Mesenchymal stem cell (in vitro differentiated cells and primary cell): ENCODE results near the gene MRTFA.

Experiments used
- DNase-seq: peaks from one replicate; pipeline ENCODE4 v3.0.0-alpha.2; 2013
- H2AFZ ChIP-seq: one replicate; pipeline ENCODE4 v1.6.1; 2013; ENCODE audit warnings: low read depth, mild to moderate bottlenecking, control low read depth, inconsistent platforms, low read length, moderate library complexity
- H2AK5ac ChIP-seq: 2 replicates; pipeline ENCODE4 v1.6.1; 2013; ENCODE audit warnings: low read length, moderate library complexity, mild to moderate bottlenecking, inconsistent platforms; ENCODE audit not compliant: severe bottlenecking
- H2BK120ac ChIP-seq: one replicate; pipeline ENCODE4 v1.6.1; 2013; ENCODE audit warnings: low read depth, mild to moderate bottlenecking, inconsistent platforms, low read length, moderate library complexity
- H2BK12ac ChIP-seq, 2 experiments: one replicate each; pipeline ENCODE4 v1.6.1; 2013; ENCODE audit warnings: inconsistent platforms in 2 of 2, low read length in 2 of 2, mild to moderate bottlenecking in 2 of 2, moderate library complexity in 2 of 2, control low read depth in 1 of 2
- H2BK15ac ChIP-seq: one replicate; pipeline ENCODE4 v1.6.1; 2013; ENCODE audit warnings: mild to moderate bottlenecking, low read depth, inconsistent platforms; ENCODE audit not compliant: poor library complexity, severe bottlenecking
- H2BK5ac ChIP-seq: 2 replicates; pipeline ENCODE4 v1.6.1; 2013; ENCODE audit warnings: low read depth, mild to moderate bottlenecking, low read length, control low read depth, inconsistent platforms; ENCODE audit not compliant: poor library complexity, severe bottlenecking
- H3K14ac ChIP-seq, 2 experiments: one replicate each; pipeline ENCODE4 v1.6.1; 2013; ENCODE audit warnings: inconsistent platforms in 2 of 2, low read length in 2 of 2, control low read depth in 1 of 2, mild to moderate bottlenecking in 1 of 2, moderate library complexity in 1 of 2
- H3K18ac ChIP-seq, 2 experiments: one replicate each; pipeline ENCODE4 v1.6.1; 2013; ENCODE audit warnings: inconsistent platforms in 2 of 2, low read length in 2 of 2, control low read depth in 1 of 2, low read depth in 1 of 2, mild to moderate bottlenecking in 1 of 2
- H3K23ac ChIP-seq, 2 experiments: one replicate each; pipeline ENCODE4 v1.6.1; 2013; ENCODE audit warnings: inconsistent platforms in 2 of 2, low read length in 2 of 2, mild to moderate bottlenecking in 2 of 2, moderate library complexity in 2 of 2, control low read depth in 1 of 2
- H3K27ac ChIP-seq: 2 replicates; pipeline ENCODE4 v1.5.1; 2013; ENCODE audit warnings: mild to moderate bottlenecking, moderate library complexity, low read length, control low read depth, inconsistent platforms; ENCODE audit not compliant: poor library complexity, severe bottlenecking
- H3K27me3 ChIP-seq, 2 experiments: 2 replicates each; pipeline versions ENCODE4 v1.6.1 to v1.7.0; 2013; ENCODE audit warnings: low read length in 2 of 2, mild to moderate bottlenecking in 2 of 2, moderate library complexity in 2 of 2, control low read depth in 1 of 2, inconsistent platforms in 1 of 2; ENCODE audit not compliant: control insufficient read depth in 1 of 2, insufficient read depth in 1 of 2
- H3K36me3 ChIP-seq, 2 experiments: 2 replicates each; pipeline versions ENCODE4 v1.6.1 to v1.7.0; 2013; ENCODE audit warnings: low read length in 2 of 2, control low read depth in 1 of 2, inconsistent platforms in 1 of 2, low read depth in 1 of 2, mild to moderate bottlenecking in 1 of 2; ENCODE audit not compliant: insufficient read depth in 2 of 2, control insufficient read depth in 1 of 2
- H3K4ac ChIP-seq, 2 experiments: one replicate each; pipeline ENCODE4 v1.6.1; 2013; ENCODE audit warnings: inconsistent platforms in 2 of 2, low read length in 2 of 2, mild to moderate bottlenecking in 2 of 2, moderate library complexity in 2 of 2, control low read depth in 1 of 2, low read depth in 1 of 2
- H3K4me1 ChIP-seq: 2 replicates; pipeline ENCODE4 v1.6.1; 2013; ENCODE audit warnings: low read depth, low read length, control low read depth; ENCODE audit not compliant: control insufficient read depth, insufficient read depth
- H3K4me2 ChIP-seq: 2 replicates; pipeline ENCODE4 v1.6.1; 2013; ENCODE audit warnings: low read length, mild to moderate bottlenecking, inconsistent platforms; ENCODE audit not compliant: poor library complexity, severe bottlenecking
- H3K4me3 ChIP-seq, 2 experiments: 2 replicates each; pipeline versions ENCODE4 v1.5.1 to v1.7.0; 2013; ENCODE audit warnings: low read length in 2 of 2, mild to moderate bottlenecking in 2 of 2, control low read depth in 1 of 2, low read depth in 1 of 2; ENCODE audit not compliant: insufficient read depth in 1 of 2
- H3K79me1 ChIP-seq: replicated peaks from 2 replicates; pipeline ENCODE4 v1.6.1; 2013; ENCODE audit warnings: mild to moderate bottlenecking, control low read depth, low read length, inconsistent platforms; ENCODE audit not compliant: poor library complexity, severe bottlenecking
- H3K9ac ChIP-seq: 2 replicates; pipeline ENCODE4 v1.7.0; 2013; ENCODE audit warnings: mild to moderate bottlenecking, low read length, moderate library complexity
- H3K9me3 ChIP-seq: 2 replicates; pipeline ENCODE4 v1.7.0; 2013; ENCODE audit warnings: mild to moderate bottlenecking, low read length; ENCODE audit not compliant: control insufficient read depth
- H4K8ac ChIP-seq: one replicate; pipeline ENCODE4 v1.6.1; 2013; ENCODE audit warnings: inconsistent platforms, mild to moderate bottlenecking, low read length, moderate library complexity
- H4K91ac ChIP-seq: one replicate; pipeline ENCODE4 v1.6.1; 2013; ENCODE audit warnings: mild to moderate bottlenecking, low read length, inconsistent platforms
- WGBS: methylation state at CpG from one replicate; pipeline ENCODE4 v1.1.7; 2013; ENCODE audit warnings: mixed read lengths; 5-methylcytosine and 5-hydroxymethylcytosine counted together

MRTFA gene

GRCh38 chr22:40377931-40378330, 258.6 kb downstream of the MRTFA start:
- no peak overlapping the region for H3K14ac ChIP-seq
- no peak overlapping the region for H3K4ac ChIP-seq
- no peak overlapping the region for H2BK12ac ChIP-seq
- no peak overlapping the region for H2BK120ac ChIP-seq
- peaks cover 46% of the 10 kb centered on the region for H3K79me1 ChIP-seq
- H2AFZ ChIP-seq: no peak overlapping the region
- H4K8ac ChIP-seq: no peak overlapping the region
- no peak overlapping the region for H3K9ac ChIP-seq
- no peak overlapping the region for H3K4me3 ChIP-seq
- H3K27ac ChIP-seq: no peak overlapping the region
- 100% methylated on average over 2 of the region's 2 CpGs for WGBS
- H4K91ac ChIP-seq: no peak overlapping the region
- H3K36me3 ChIP-seq: peaks cover 0 to 15% of the 10 kb centered on the region in 2 experiments
- H3K9me3 ChIP-seq: no peaks in the 10 kb centered on the region
- H3K23ac ChIP-seq: no peak overlapping the region
- H3K18ac ChIP-seq: no peak overlapping the region
- DNase-seq: no peak
- no peak overlapping the region for H2AK5ac ChIP-seq
- H3K4me2 ChIP-seq: no peak overlapping the region
- H3K27me3 ChIP-seq: no peaks in the 10 kb centered on the region
- H2BK5ac ChIP-seq: no peak overlapping the region
- H3K4me1 ChIP-seq: peaks cover 1% of the 10 kb centered on the region
- H2BK15ac ChIP-seq: no peak overlapping the region

GRCh38 chr22:40376149-40376548, 260.4 kb downstream of the MRTFA start:
- no peak overlapping the region for H3K14ac ChIP-seq
- H2BK12ac ChIP-seq: no peak overlapping the region
- H3K4me2 ChIP-seq: no peak overlapping the region
- no peak overlapping the region for H2AK5ac ChIP-seq
- no peaks in the 10 kb centered on the region for H3K27me3 ChIP-seq
- no peak overlapping the region for H3K4ac ChIP-seq
- no peaks in the 10 kb centered on the region for H3K9me3 ChIP-seq
- no peak overlapping the region for H3K27ac ChIP-seq
- no peak overlapping the region for H2AFZ ChIP-seq
- H3K9ac ChIP-seq: no peak overlapping the region
- no peak overlapping the region for H3K4me3 ChIP-seq
- WGBS: 100% methylated on average over 4 of the region's 5 CpGs
- DNase-seq: no peak
- no peak overlapping the region for H3K18ac ChIP-seq
- peaks cover 0 to 11% of the 10 kb centered on the region in 2 experiments for H3K36me3 ChIP-seq
- H3K79me1 ChIP-seq: peaks cover 41% of the 10 kb centered on the region
- H3K23ac ChIP-seq: no peak overlapping the region
- no peak overlapping the region for H4K91ac ChIP-seq
- H2BK120ac ChIP-seq: no peak overlapping the region
- no peak overlapping the region for H4K8ac ChIP-seq
- H2BK5ac ChIP-seq: no peak overlapping the region
- H2BK15ac ChIP-seq: no peak overlapping the region
- H3K4me1 ChIP-seq: peaks cover 1% of the 10 kb centered on the region

DNA sequence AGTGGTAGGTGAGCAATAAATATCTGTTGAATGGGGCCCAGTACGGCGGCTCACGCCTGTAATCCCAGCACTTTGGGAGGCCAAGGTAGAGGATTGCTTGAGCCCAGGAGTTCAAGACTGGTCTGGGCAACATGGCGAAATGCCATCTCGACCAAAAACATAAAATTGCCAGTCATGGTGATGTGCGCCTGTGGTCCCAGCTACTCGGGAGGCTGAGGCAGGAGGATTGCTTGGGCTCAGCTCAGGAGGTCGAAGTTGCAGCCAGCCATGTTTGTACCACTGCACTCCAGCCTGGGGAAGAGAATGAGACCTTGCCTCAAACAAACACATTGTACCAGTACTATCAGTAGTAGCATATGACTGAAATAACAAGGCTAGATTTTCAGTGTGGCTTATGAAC, 262.0 kb downstream of the MRTFA start:
- H3K18ac ChIP-seq: no peak overlapping the region
- H3K4me3 ChIP-seq: no peak overlapping the region
- no peak overlapping the region for H2BK15ac ChIP-seq
- peaks cover 0 to 11% of the 10 kb centered on the region in 2 experiments for H3K36me3 ChIP-seq
- H2AFZ ChIP-seq: no peak overlapping the region
- no peaks in the 10 kb centered on the region for H3K27me3 ChIP-seq
- no peak overlapping the region for H3K23ac ChIP-seq
- H3K4ac ChIP-seq: no peak overlapping the region
- no peak overlapping the region for H2BK5ac ChIP-seq
- H3K27ac ChIP-seq: no peak overlapping the region
- H2AK5ac ChIP-seq: no peak overlapping the region
- 97% methylated on average over 8 of the region's 8 CpGs for WGBS
- H2BK12ac ChIP-seq: no peak overlapping the region
- H3K4me2 ChIP-seq: no peak overlapping the region
- H3K14ac ChIP-seq: no peak overlapping the region
- no peak overlapping the region for H2BK120ac ChIP-seq
- DNase-seq: no peak
- peaks cover 37% of the 10 kb centered on the region for H3K79me1 ChIP-seq
- peaks cover 3% of the 10 kb centered on the region for H3K4me1 ChIP-seq
- H3K9me3 ChIP-seq: no peaks in the 10 kb centered on the region
- no peak overlapping the region for H4K91ac ChIP-seq
- H3K9ac ChIP-seq: no peak overlapping the region
- no peak overlapping the region for H4K8ac ChIP-seq

- WGBS: 100% methylated on average over 1 of the region's 3 CpGs
- no peak overlapping the region for H2BK5ac ChIP-seq
- H3K4me1 ChIP-seq: peaks cover 7% of the 10 kb centered on the region
- no peak overlapping the region for H2AK5ac ChIP-seq
- no peak overlapping the region for H3K23ac ChIP-seq
- no peak for DNase-seq
- H4K8ac ChIP-seq: no peak overlapping the region
- H3K4ac ChIP-seq: no peak overlapping the region
- H3K18ac ChIP-seq: no peak overlapping the region
- H4K91ac ChIP-seq: no peak overlapping the region
- no peak overlapping the region for H3K9ac ChIP-seq
- H2AFZ ChIP-seq: no peak overlapping the region
- H3K36me3 ChIP-seq: peaks cover 21 to 53% of the 10 kb centered on the region in 2 experiments
- H3K79me1 ChIP-seq: peaks cover 11% of the 10 kb centered on the region
- no peaks in the 10 kb centered on the region for H3K27me3 ChIP-seq
- H3K27ac ChIP-seq: no peak overlapping the region
- no peak overlapping the region for H3K14ac ChIP-seq
- no peaks in the 10 kb centered on the region for H3K9me3 ChIP-seq
- H2BK15ac ChIP-seq: no peak overlapping the region
- H3K4me3 ChIP-seq: no peak overlapping the region
- H2BK120ac ChIP-seq: no peak overlapping the region
- no peak overlapping the region for H2BK12ac ChIP-seq
- H3K4me2 ChIP-seq: no peak overlapping the region
Observed at GRCh38 chr22:40368836-40369235, 267.7 kb downstream of the MRTFA start.
